Mesenchymal stem cell (in vitro differentiated cells and primary cell): ENCODE data around the gene RHOXF1.
A peak's percentile ranks its signal among the peaks of the same experiment; 100 is the strongest.
"Not testable (repeated sequence)": the region's sequence is repeated elsewhere in the genome, so short reads cannot be mapped to it uniquely, and the experiment has no call there.

Source experiments
- DNase-seq: peaks from one replicate; pipeline ENCODE4 v3.0.0-alpha.2; 2013
- H2AFZ ChIP-seq: one replicate; pipeline ENCODE4 v1.6.1; 2013; ENCODE audit warnings: low read depth, mild to moderate bottlenecking, control low read depth, inconsistent platforms, low read length, moderate library complexity
- H2AK5ac ChIP-seq: 2 replicates; pipeline ENCODE4 v1.6.1; 2013; ENCODE audit warnings: low read length, moderate library complexity, mild to moderate bottlenecking, inconsistent platforms; ENCODE audit not compliant: severe bottlenecking
- H2BK120ac ChIP-seq: one replicate; pipeline ENCODE4 v1.6.1; 2013; ENCODE audit warnings: low read depth, mild to moderate bottlenecking, inconsistent platforms, low read length, moderate library complexity
- H2BK12ac ChIP-seq, 2 experiments: one replicate each; pipeline ENCODE4 v1.6.1; 2013; ENCODE audit warnings: inconsistent platforms in 2 of 2, low read length in 2 of 2, mild to moderate bottlenecking in 2 of 2, moderate library complexity in 2 of 2, control low read depth in 1 of 2
- H2BK15ac ChIP-seq: one replicate; pipeline ENCODE4 v1.6.1; 2013; ENCODE audit warnings: mild to moderate bottlenecking, low read depth, inconsistent platforms; ENCODE audit not compliant: poor library complexity, severe bottlenecking
- H2BK5ac ChIP-seq: 2 replicates; pipeline ENCODE4 v1.6.1; 2013; ENCODE audit warnings: low read depth, mild to moderate bottlenecking, low read length, control low read depth, inconsistent platforms; ENCODE audit not compliant: poor library complexity, severe bottlenecking
- H3K14ac ChIP-seq, 2 experiments: one replicate each; pipeline ENCODE4 v1.6.1; 2013; ENCODE audit warnings: inconsistent platforms in 2 of 2, low read length in 2 of 2, control low read depth in 1 of 2, mild to moderate bottlenecking in 1 of 2, moderate library complexity in 1 of 2
- H3K18ac ChIP-seq, 2 experiments: one replicate each; pipeline ENCODE4 v1.6.1; 2013; ENCODE audit warnings: inconsistent platforms in 2 of 2, low read length in 2 of 2, control low read depth in 1 of 2, low read depth in 1 of 2, mild to moderate bottlenecking in 1 of 2
- H3K23ac ChIP-seq, 2 experiments: one replicate each; pipeline ENCODE4 v1.6.1; 2013; ENCODE audit warnings: inconsistent platforms in 2 of 2, low read length in 2 of 2, mild to moderate bottlenecking in 2 of 2, moderate library complexity in 2 of 2, control low read depth in 1 of 2
- H3K27ac ChIP-seq: 2 replicates; pipeline ENCODE4 v1.5.1; 2013; ENCODE audit warnings: mild to moderate bottlenecking, moderate library complexity, low read length, control low read depth, inconsistent platforms; ENCODE audit not compliant: poor library complexity, severe bottlenecking
- H3K27me3 ChIP-seq, 2 experiments: 2 replicates each; pipeline versions ENCODE4 v1.6.1 to v1.7.0; 2013; ENCODE audit warnings: low read length in 2 of 2, mild to moderate bottlenecking in 2 of 2, moderate library complexity in 2 of 2, control low read depth in 1 of 2, inconsistent platforms in 1 of 2; ENCODE audit not compliant: control insufficient read depth in 1 of 2, insufficient read depth in 1 of 2
- H3K36me3 ChIP-seq, 2 experiments: 2 replicates each; pipeline versions ENCODE4 v1.6.1 to v1.7.0; 2013; ENCODE audit warnings: low read length in 2 of 2, control low read depth in 1 of 2, inconsistent platforms in 1 of 2, low read depth in 1 of 2, mild to moderate bottlenecking in 1 of 2; ENCODE audit not compliant: insufficient read depth in 2 of 2, control insufficient read depth in 1 of 2
- H3K4ac ChIP-seq, 2 experiments: one replicate each; pipeline ENCODE4 v1.6.1; 2013; ENCODE audit warnings: inconsistent platforms in 2 of 2, low read length in 2 of 2, mild to moderate bottlenecking in 2 of 2, moderate library complexity in 2 of 2, control low read depth in 1 of 2, low read depth in 1 of 2
- H3K4me1 ChIP-seq: 2 replicates; pipeline ENCODE4 v1.6.1; 2013; ENCODE audit warnings: low read depth, low read length, control low read depth; ENCODE audit not compliant: control insufficient read depth, insufficient read depth
- H3K4me2 ChIP-seq: 2 replicates; pipeline ENCODE4 v1.6.1; 2013; ENCODE audit warnings: low read length, mild to moderate bottlenecking, inconsistent platforms; ENCODE audit not compliant: poor library complexity, severe bottlenecking
- H3K4me3 ChIP-seq, 2 experiments: 2 replicates each; pipeline versions ENCODE4 v1.5.1 to v1.7.0; 2013; ENCODE audit warnings: low read length in 2 of 2, mild to moderate bottlenecking in 2 of 2, control low read depth in 1 of 2, low read depth in 1 of 2; ENCODE audit not compliant: insufficient read depth in 1 of 2
- H3K79me1 ChIP-seq: replicated peaks from 2 replicates; pipeline ENCODE4 v1.6.1; 2013; ENCODE audit warnings: mild to moderate bottlenecking, control low read depth, low read length, inconsistent platforms; ENCODE audit not compliant: poor library complexity, severe bottlenecking
- H3K9ac ChIP-seq: 2 replicates; pipeline ENCODE4 v1.7.0; 2013; ENCODE audit warnings: mild to moderate bottlenecking, low read length, moderate library complexity
- H3K9me3 ChIP-seq: 2 replicates; pipeline ENCODE4 v1.7.0; 2013; ENCODE audit warnings: mild to moderate bottlenecking, low read length; ENCODE audit not compliant: control insufficient read depth
- H4K8ac ChIP-seq: one replicate; pipeline ENCODE4 v1.6.1; 2013; ENCODE audit warnings: inconsistent platforms, mild to moderate bottlenecking, low read length, moderate library complexity
- H4K91ac ChIP-seq: one replicate; pipeline ENCODE4 v1.6.1; 2013; ENCODE audit warnings: mild to moderate bottlenecking, low read length, inconsistent platforms
- WGBS: methylation state at CpG from one replicate; pipeline ENCODE4 v1.1.7; 2013; ENCODE audit warnings: mixed read lengths; 5-methylcytosine and 5-hydroxymethylcytosine counted together

RHOXF1 gene

DNA sequence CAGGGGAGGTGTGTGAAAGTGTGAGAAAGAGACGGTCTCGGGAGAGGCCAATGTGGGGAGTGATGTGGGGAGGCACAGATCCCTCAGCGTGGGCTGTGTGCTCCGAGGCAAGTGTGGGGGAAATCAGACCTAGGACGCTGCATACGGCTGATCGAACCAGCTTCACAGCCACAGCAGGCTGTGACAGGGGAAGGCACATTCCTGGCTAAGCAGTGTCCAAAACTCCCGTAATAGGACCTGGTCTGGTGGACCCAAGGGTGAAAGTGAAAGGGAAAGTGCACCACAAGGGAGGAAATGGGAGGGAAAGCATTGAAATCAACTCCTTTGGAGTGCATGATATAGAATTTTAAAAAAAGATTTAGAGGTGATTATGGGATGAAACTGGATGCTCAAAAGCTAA, 31.8 kb upstream of the RHOXF1 start:
- no peak overlapping the region for H2BK120ac ChIP-seq

DNA sequence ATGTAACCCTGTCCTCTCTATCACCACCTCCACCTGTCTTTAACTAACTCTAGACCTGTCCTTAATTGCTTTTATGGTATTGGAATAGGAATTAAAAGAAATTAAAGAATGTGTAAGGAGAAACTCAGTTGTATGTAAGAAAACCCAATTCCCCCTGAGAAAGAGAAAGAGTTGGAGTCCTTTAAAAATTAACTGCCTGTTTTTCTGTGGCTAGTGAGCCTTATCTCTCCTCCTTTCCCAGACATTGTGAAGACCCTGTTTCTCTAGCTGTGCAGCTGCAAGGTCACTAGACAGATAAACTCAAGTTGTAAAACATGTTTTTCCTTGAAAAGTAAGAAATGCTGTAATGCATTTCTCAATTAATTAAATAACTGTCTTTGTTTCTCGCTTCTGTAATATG, 30.6 kb upstream of the RHOXF1 start:
- H4K8ac ChIP-seq, DNase-seq, H3K14ac ChIP-seq, H2AFZ ChIP-seq, H3K4me3 ChIP-seq, H2BK12ac ChIP-seq, H2BK5ac ChIP-seq, H2BK15ac ChIP-seq, H2AK5ac ChIP-seq, H3K36me3 ChIP-seq, H3K4me2 ChIP-seq, H3K9ac ChIP-seq, H3K18ac ChIP-seq, H3K79me1 ChIP-seq, H4K91ac ChIP-seq, H3K4ac ChIP-seq, H3K27me3 ChIP-seq, H3K4me1 ChIP-seq, H3K9me3 ChIP-seq, H2BK120ac ChIP-seq, H3K23ac ChIP-seq, H3K27ac ChIP-seq: not testable (repeated sequence)
- 100% methylated on average over 1 of the region's 1 CpG for WGBS

More for the DNA sequence above, 31.8 kb upstream of the RHOXF1 start:
- 93% methylated on average over 8 of the region's 8 CpGs for WGBS
- Histone ChIP-seq H4K8ac (no peak overlapping the region), H2AFZ (no peak overlapping the region), H3K27ac (no peak overlapping the region), H3K14ac (no peak overlapping the region), H2AK5ac (no peak overlapping the region), H3K27me3 (peaks cover 0 to 5% of the 10 kb centered on the region in 2 experiments), H3K4me3 (no peak overlapping the region), H3K9ac (no peak overlapping the region), H2BK15ac (no peak overlapping the region), H3K9me3 (no peaks in the 10 kb centered on the region), H3K36me3 (no peaks in the 10 kb centered on the region), H2BK5ac (no peak overlapping the region), H3K4ac (no peak overlapping the region), H3K18ac (no peak overlapping the region), H2BK12ac (no peak overlapping the region), H3K4me1 (no peaks in the 10 kb centered on the region), H4K91ac (no peak overlapping the region), H3K4me2 (no peak overlapping the region), H3K23ac (no peak overlapping the region), H3K79me1 (no peaks in the 10 kb centered on the region)
- no peak for DNase-seq

DNA sequence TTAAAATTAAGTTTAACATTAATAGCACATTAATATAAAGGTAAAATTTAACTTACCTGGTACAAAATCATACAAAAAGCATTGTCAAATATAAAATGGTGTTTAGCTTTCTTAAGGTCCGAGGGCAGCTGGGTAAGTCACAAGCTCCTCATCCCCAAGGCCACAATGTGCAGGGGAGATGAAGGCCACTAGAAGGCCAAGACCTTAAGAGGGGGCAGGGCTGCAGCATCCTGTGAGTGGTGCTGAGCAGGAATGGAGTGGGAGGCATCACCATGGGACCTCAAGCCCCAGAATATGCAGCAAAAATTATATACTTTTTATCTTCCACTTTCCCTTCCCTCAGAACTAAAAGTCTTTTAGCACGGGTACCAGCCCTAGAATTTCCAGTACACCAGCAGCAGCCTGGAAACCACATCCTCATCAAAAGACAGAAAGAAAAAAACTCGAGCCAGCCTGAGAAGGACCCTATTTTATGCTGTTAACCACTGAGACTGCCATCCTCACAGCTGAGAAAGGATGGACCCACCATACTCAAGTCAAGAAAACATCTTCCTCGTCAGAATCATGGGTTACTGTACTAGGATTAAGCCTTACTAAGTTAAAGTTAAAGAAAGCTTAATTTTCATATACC, 29.7 kb upstream of the RHOXF1 start:
- DNase-seq, result no peak
- Histone ChIP-seq H2BK12ac (no peak overlapping the region), H3K4ac (no peak overlapping the region), H3K14ac (no peak overlapping the region), H2BK120ac (no peak overlapping the region), H2AK5ac (no peak overlapping the region), H3K27me3 (peaks cover 0 to 5% of the 10 kb centered on the region in 2 experiments), H3K79me1 (no peaks in the 10 kb centered on the region), H3K9me3 (no peaks in the 10 kb centered on the region), H4K91ac (no peak overlapping the region), H2BK15ac (no peak overlapping the region), H4K8ac (no peak overlapping the region), H3K4me1 (no peaks in the 10 kb centered on the region), H3K27ac (no peak overlapping the region), H3K4me2 (no peak overlapping the region), H3K36me3 (no peaks in the 10 kb centered on the region), H2AFZ (no peak overlapping the region), H2BK5ac (no peak overlapping the region), H3K23ac (no peak overlapping the region), H3K4me3 (no peak overlapping the region), H3K18ac (no peak overlapping the region), H3K9ac (no peak overlapping the region)
- 75% methylated on average over 2 of the region's 4 CpGs for WGBS

DNA sequence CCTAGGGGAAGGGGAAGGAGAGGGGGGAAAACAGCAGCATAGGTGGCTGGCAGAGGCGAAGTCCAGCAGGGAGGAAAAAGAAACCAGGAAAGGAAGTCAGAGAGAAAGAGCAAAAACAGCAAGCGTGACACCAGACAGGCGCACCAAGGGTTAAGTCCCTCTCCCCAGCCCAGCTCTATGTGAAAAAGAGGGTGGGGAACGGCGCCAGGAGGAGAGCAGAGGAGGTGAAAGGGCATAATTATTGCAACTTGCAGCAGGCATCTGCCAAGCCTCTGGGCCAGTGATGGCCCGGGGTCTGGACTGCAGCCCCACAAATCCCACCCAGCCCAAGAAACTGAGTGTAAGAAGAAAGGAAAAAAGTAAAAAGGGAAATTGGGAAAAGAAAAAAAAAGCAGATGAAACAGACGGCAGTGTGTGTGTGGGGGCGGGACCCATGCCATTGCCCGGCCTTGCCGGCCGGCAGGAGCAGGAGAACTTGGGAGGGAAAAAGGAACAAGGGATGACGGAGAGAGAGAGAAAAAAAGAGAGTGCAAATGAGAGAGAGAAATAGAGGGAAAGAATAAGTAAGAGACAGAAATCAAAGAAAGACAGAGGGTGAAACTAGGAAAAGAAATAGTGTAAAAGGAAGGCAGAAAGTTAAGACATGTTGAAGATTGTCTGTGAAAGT, 28.6 kb upstream of the RHOXF1 start:
- peak overlapping the region; percentile 42 for H3K4me2 ChIP-seq
- H3K27ac ChIP-seq, result no peak overlapping the region
- no peaks in the 10 kb centered on the region for H3K79me1 ChIP-seq
- no peak overlapping the region for H2BK120ac ChIP-seq
- no peak overlapping the region for H2BK12ac ChIP-seq
- H3K4me1 ChIP-seq, result no peaks in the 10 kb centered on the region
- H4K8ac ChIP-seq, result no peak overlapping the region
- no peak overlapping the region for H3K14ac ChIP-seq
- 8% methylated on average over 8 of the region's 12 CpGs for WGBS
- H4K91ac ChIP-seq, result no peak overlapping the region
- DNase-seq, result peak; percentile 3
- no peaks in the 10 kb centered on the region for H3K36me3 ChIP-seq
- no peak overlapping the region for H3K18ac ChIP-seq
- H3K27me3 ChIP-seq, result peaks cover 0 to 5% of the 10 kb centered on the region in 2 experiments
- no peak overlapping the region for H2AK5ac ChIP-seq
- H2BK15ac ChIP-seq, result no peak overlapping the region
- H3K23ac ChIP-seq, result no peak overlapping the region
- no peak overlapping the region for H3K4ac ChIP-seq
- H3K9me3 ChIP-seq, result no peaks in the 10 kb centered on the region
- H3K9ac ChIP-seq, result peak overlapping the region; percentile 47
- H2AFZ ChIP-seq, result no peak overlapping the region
- H3K4me3 ChIP-seq, result peak overlapping the region in 1 of 2 experiments; percentile 15
- no peak overlapping the region for H2BK5ac ChIP-seq
